SKM-1 (cell line): Measurements from ENCODE around the gene CEP72.
"Not testable (repeated sequence)": the region's sequence is repeated elsewhere in the genome, so short reads cannot be mapped to it uniquely, and the experiment has no call there.

Experiments used
- DNase-seq: peaks from one replicate; lab custom pipeline; 2025; ENCODE audit not compliant: unreplicated experiment; lab: John Stamatoyannopoulos, UW

CEP72 gene

GRCh38 chr5:680836-681235 is 68.7 kb downstream of the CEP72 start:
- not testable (repeated sequence) for DNase-seq

- DNase-seq: not testable (repeated sequence)
These were observed 69.4 kb downstream of the CEP72 start for GRCh38 chr5:681317-682191.

DNA sequence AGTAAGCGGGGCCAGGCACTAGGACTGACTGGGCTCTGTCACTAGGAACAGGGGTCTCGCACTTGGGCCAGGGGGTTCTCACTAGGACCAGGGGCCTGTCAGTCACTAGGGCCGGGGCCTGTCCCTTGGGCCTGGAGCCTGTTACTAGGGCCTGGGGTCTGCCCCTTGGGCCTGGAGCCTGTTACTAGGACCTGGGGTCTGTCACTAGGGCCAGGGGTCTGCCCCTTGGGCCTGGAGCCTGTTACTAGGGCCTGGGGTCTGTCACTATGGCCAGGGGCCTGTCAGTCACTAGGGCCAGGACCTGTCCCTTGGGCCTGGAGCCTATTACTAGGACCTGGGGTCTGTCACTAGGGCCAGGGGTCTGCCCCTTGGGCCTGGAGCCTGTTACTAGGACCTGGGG is 70.1 kb downstream of the CEP72 start:
- DNase-seq: not testable (repeated sequence)

DNA sequence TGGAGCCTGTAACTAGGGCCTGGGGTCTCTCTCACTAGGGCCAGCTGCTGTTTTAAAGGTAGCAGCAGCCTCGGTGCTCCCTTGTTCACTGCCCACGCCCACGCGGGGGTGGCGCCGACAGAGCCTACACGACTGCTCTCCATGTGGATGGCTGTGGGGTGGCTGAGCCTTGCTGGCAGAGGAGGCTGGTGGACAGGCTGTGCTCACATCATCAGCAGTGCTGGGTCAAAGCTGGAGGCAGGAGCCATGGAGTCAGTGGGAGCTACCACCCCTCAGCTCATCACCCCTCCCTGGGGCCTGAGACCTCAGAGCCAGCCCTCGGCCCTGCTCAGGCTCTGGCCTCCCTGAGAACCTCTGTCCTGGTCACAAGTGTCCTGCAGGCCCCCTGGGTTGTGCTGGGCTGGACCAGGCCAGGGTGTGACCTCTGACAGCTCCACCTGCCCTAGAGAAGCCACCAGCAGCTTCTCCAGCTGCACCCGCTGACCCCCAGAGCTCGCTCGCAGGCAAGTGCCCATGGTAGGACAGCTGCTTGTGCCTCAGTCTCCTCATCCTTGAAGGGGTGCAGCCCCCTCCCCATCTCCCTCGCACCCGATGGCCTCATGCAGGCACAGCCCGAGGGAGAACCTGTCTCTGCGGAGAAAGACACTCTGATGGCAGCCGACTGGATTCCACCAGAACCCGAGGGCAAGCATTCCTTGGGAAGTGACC is 70.7 kb downstream of the CEP72 start:
- not testable (repeated sequence) for DNase-seq

DNA sequence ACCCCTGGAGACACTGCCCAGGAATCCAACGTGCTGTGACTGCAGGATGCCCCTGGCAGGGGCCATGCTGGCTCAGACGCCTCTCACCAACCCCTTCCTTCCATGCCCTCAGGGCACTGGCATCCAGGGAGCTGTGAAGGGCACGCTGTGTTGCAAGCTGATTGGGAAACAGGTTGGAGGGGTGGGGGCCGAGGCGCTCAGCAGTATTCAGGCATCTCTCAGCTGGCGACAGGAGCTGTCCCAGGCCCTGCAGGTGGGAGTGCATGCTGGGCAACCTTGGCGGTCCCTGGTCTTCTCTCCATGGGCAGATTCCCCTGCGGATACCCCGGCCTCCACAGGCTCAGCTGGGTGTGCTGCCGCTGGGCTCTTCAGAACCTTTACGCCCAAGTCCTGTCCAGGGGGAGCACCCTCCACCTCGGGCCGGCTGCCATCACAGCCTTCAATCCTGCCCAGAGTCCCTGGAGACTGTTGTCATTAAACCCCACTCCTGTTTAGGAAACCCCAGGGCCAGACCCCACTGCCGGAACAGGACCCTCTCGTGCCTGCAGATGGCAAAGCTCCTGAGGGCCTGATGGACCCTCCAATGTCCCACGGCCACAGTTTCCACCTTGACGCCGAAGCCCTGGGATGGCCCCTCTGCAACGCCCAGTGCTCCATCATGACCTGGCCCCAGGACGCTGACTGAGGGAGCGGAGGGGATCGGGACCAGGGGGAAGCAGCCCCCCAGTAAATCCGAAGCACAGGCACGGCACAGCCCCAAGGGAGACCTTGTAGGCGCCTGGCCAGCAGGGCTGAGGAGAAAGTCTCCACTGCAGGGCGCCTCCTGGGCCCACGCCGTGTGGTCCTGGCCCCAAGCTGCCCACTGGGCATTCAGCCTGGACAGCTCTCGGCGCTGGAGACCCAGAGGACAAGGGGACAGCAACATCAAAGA is 71.7 kb downstream of the CEP72 start:
- DNase-seq: no peak

GRCh38 chr5:684751-685216 is 72.6 kb downstream of the CEP72 start:
- no peak for DNase-seq

GRCh38 chr5:685262-686171 is 73.4 kb downstream of the CEP72 start:
- no peak for DNase-seq

- DNase-seq: not testable (repeated sequence)
These were observed 74.0 kb downstream of the CEP72 start for GRCh38 chr5:686172-686523.

DNA sequence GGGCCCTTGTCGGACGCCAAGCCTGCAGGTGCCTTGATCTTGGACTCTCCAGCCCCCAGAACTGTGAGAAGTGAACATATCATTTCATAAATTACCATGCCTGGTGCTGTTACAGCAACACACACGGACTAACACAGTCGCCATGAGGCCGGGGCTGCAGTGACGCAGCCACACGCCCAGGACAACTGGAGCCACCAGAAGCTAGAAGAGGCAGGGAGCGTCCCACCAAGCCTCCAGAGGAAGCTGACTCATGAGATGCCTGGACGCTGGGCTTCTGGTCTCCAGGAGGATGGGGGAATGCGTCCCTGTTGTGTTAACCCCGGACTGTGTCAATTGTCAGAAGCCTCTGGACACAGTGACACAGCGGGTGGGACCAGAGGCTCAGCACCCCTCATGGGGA is 74.8 kb downstream of the CEP72 start:
- DNase-seq: not testable (repeated sequence)

DNA sequence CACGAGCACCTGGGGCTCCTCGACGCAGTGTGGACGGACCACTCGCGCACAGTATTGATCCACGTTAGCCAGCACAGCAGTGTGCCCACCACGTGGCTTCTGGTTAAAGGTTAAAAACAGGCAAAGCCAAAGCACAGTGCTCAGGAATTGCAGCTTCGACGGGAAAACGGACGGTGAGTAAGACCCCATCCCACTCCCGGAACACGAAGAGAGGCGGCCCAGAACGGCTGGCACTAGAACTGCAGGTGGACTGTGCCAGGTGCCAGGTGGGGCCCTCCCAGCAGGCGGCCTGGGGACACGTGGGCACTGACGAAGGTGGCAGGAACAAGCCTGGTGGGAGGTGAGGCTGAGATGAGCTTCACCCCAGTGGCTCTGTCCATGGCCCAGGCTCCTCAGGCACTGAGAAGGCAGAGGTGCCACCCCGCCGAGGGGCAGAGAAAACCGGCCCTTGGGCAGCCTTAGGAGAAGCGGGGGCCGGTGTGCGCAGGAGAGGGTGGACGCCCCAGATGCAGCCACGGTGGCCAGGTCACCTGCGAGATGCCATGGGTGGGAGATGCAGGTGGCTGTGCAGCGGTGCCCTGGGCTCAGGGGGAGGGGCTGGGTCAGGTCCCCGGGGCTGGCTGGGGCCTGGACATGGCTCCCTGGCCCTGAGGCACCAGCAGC is 76.3 kb downstream of the CEP72 start:
- DNase-seq: not testable (repeated sequence)

DNA sequence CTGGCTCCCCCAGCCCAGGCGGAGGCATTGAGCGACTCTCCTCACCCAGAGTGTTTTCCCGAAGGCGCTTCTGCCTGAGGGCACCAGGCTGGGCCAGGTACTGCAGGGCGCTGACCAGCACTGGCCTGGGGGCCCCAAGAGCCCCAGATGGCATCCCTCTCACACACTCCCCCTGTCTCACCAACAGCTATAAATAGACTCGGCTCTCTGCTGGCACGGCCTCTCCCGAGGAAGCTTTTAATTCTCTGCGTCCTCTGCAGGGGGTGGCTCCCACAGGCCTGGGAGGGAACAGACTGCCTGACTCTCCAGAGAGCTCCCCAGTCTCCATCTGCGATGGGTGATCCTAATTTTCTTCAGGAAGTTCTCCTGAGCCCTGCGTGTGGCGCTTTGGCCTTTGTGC is 78.2 kb downstream of the CEP72 start:
- DNase-seq: not testable (repeated sequence)

- DNase-seq: not testable (repeated sequence)
These were observed 78.9 kb downstream of the CEP72 start for GRCh38 chr5:691049-691448.

DNA sequence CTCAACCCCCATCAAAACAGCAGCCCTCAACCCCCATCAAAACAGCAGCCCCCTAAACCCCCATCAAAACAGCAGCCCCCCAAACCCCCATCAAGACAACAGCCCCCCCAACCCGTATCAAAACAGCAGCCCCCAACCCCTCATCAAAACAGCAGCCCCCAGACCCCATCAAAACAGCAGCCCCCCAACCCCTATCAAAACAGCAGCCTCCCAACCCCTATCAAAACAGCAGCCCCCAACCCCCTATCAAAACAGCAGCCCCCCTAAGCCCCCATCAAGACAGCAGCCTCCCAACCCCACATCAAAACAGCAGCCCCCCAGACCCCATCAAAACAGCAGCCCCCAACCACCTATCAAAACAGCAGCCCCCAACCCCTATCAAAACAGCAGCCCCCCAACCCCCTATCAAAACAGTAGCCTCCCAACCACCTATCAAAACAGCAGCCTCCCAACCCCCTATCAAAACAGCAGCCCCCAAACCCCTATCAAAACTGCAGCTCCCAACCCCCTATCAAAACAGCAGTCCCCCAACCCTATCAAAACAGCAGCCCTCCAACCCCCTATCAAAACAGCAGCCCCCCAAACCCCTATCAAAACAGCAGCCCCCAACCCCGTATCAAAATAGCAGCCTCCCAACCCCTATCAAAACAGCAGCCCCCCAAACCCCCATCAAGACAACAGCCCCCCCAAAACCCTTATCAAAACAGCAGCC is 79.8 kb downstream of the CEP72 start:
- no peak for DNase-seq

DNA sequence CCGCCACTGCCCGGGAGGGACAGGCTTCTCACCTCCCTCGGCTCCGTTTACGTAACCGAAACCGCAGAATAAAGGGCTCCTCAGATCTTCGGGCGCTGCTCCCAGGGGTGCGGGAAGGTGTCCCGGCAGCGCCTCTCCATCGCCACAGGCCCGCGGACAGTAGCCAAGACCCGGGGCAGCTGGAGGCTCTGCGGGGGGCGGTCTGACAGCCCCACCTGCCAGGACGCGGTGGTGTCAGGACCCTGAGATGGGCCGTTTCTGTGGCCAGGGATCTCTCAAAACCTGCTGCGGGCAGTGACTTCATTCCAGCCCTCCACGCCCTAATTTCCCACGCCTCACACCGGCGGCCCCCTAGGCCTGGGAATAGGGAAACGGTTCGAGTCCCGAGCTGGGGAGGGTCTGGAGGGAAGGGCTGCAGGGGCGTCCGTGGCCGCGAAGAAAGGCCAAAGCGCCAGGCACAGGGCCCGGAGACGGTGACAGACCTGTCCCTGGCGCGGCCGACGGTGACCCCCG is 80.4 kb downstream of the CEP72 start:
- DNase-seq: not testable (repeated sequence)

DNA sequence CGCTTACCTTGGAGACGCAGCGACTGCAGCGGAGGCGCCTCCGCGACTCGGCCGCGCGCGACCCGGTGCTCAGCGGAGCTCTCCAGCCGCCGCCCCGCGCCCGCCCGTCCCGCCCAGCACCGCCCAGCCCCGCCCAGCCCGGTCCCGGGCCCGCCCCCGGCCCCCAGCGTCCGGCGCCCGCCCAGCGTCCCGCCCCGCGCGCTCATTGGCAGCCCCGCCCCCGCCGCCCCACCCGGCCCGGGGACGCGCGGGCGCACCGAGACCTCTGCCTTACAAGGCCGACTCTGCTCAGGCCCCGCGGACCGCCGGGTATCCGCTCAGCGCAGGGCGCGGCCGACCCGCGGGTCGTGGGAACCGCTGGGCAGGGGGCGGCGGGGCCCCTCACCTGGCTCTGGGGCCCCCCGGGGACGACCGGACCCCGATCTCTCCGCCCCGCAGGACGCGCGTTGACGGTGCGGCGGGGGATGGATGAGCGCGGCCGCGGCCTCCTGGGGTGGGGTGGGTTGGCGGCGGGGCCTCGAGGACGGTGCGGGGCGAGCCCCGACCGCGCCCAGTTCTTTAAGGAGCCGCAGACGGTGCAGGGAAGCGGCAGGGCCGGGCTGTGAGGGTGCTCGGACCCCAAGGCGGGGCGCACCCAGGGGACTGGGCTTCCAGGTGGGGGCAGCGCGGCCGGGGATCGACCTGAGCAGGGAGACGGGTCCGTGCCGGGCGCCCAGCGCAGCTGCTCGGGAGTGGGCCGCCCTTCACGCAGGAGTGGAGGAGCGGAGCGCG is 81.3 kb downstream of the CEP72 start, which contains the start of gene TPPP:
Gene TPPP, minus strand, starts transcription at position 82 of the 771 bp plus-strand sequence. CDS start 15,292 bp downstream, outside the sequence.
- DNase-seq: not testable (repeated sequence)

DNA sequence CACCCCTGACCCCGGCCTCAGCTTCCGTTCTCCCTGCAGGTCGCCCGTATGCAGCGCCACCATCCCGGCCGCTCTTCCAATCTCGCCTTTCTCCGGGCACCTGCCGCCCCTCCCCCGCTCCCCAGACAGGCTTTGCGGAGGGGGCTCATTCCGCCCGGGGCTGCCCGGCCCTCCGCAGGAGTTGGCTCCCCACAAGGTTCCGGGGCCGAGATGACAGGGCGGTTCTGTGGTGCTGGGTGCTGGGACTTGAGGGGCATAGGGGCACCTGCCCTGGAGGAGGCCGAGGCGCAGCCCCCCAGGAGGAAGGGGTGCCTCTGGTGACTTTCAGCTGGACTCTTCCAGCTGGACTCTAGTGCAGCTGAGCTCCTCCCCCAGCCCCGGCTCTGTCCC is 81.9 kb downstream of the CEP72 start:
- not testable (repeated sequence) for DNase-seq

DNA sequence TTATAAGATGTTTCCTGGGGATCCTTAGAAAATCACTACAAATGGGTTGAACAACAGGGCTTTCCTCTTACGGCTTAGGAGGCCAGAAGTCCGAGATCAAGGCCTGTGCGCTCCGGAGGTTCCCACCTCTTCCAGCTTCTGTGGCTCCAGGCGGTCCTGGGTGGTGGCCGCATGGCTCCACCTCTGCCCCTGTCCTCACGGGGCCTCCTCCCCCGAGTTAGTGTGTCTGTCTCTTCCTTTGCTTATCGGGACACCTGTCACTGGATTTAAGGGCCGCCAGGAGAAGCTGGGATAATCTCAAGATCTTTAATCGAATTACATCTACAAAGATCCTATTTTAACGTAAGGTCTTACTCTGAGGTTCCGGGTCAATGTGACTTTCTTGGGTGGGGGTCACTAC is 83.3 kb downstream of the CEP72 start:
- DNase-seq: not testable (repeated sequence)

DNA sequence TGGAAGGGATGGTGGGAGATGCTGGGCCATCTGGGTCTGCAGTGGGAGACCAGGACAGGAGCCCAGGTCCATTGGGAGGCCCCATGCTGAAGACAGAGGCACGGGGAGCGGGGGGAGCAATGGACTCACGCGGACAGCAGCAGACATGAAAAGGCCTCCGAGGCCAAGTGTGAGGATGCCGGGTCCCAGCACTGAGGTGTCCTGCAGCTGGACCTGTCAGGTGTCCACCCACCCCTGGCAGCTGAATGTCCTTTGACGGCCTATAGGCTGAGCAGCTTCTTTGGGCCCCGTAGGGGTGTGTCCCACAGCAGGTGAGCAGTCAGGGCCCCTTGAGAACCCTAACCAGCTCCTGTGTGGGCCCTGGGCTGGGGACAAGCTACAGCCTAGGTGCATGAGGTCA is 84.1 kb downstream of the CEP72 start:
- not testable (repeated sequence) for DNase-seq
